DND-41 (cell line): ENCODE measurements around the gene RASA2.

Experiments
- ATAC-seq: fragments of 200-7000 bp; cut with Tn5 transposase; 3 replicates; pipeline ENCODE4 v1.9.1; 2021; ENCODE audit warnings: low read depth; ENCODE audit not compliant: insufficient read depth
- DNase-seq: peaks from one replicate; pipeline ENCODE4 v3.0.0-alpha.2; 2020
- H2AFZ ChIP-seq: 2 replicates; pipeline ENCODE4 v1.6.0; 2012; ENCODE audit warnings: low read depth, low read length
- H3K27ac ChIP-seq: 2 replicates; pipeline ENCODE4 v1.5.1; 2012; ENCODE audit warnings: low read length, inconsistent platforms
- H3K27me3 ChIP-seq: fragments of 200-600 bp; sonication (generic); 2 replicates; pipeline ENCODE4 v1.6.0; 2012; ENCODE audit warnings: low read length, mild to moderate bottlenecking, inconsistent platforms; ENCODE audit not compliant: insufficient read depth, poor library complexity
- H3K36me3 ChIP-seq: 2 replicates; pipeline ENCODE4 v1.5.1; 2012; ENCODE audit warnings: low read length, inconsistent platforms; ENCODE audit not compliant: insufficient read depth
- H3K4me1 ChIP-seq: 2 replicates; pipeline ENCODE4 v1.5.1; 2012; ENCODE audit warnings: mild to moderate bottlenecking, low read length; ENCODE audit not compliant: insufficient read depth
- H3K4me2 ChIP-seq: 2 replicates; pipeline ENCODE4 v1.6.0; 2012; ENCODE audit warnings: mild to moderate bottlenecking, moderate library complexity, low read length, inconsistent platforms; ENCODE audit not compliant: insufficient read depth
- H3K4me3 ChIP-seq, 2 experiments: fragments of 200-600 bp in 1 of 2; shearing (Covaris generic) in 1 of 2; 2 replicates each; pipeline ENCODE4 v1.5.1; 2012 to 2016; ENCODE audit warnings: inconsistent platforms in 2 of 2, low read length in 2 of 2, mild to moderate bottlenecking in 2 of 2, low read depth in 1 of 2, moderate library complexity in 1 of 2
- H3K79me2 ChIP-seq: 2 replicates; pipeline ENCODE4 v1.6.0; 2012; ENCODE audit warnings: low read length, inconsistent platforms; ENCODE audit not compliant: insufficient read depth
- H3K9ac ChIP-seq: 2 replicates; pipeline ENCODE4 v1.6.0; 2012; ENCODE audit warnings: low read depth, mild to moderate bottlenecking, inconsistent platforms, low read length, moderate library complexity
- H3K9me3 ChIP-seq: 2 replicates; pipeline ENCODE4 v1.5.1; 2012; ENCODE audit warnings: low read length, moderate library complexity, mild to moderate bottlenecking, inconsistent platforms; ENCODE audit not compliant: insufficient read depth, severe bottlenecking
- H4K20me1 ChIP-seq: 2 replicates; pipeline ENCODE4 v1.6.0; 2012; ENCODE audit warnings: low read length; ENCODE audit not compliant: insufficient read depth
- CTCF ChIP-seq: IDR thresholded peaks from 2 replicates; pipeline ENCODE4 v1.5.1; 2012; ENCODE audit warnings: borderline replicate concordance, low read length, moderate library complexity, mild to moderate bottlenecking; ENCODE audit not compliant: poor library complexity, severe bottlenecking; ENCODE audit errors: extremely low read depth
- EZH2 ChIP-seq: IDR thresholded peaks from 3 replicates; pipeline ENCODE4 v1.6.1; 2012; ENCODE audit warnings: borderline replicate concordance, low read depth, mild to moderate bottlenecking, moderate library complexity, low read length, inconsistent platforms; ENCODE audit not compliant: severe bottlenecking

RASA2 gene

GRCh38 chr3:141644931-141645330, 158.1 kb downstream of the RASA2 start:
- Histone ChIP-seq H2AFZ (no peak overlapping the region), H3K4me3 (no peak overlapping the region), H3K27ac (no peak overlapping the region), H3K4me2 (no peak overlapping the region), H3K4me1 (no peaks in the 10 kb centered on the region), H4K20me1 (no peaks in the 10 kb centered on the region), H3K9me3 (no peaks in the 10 kb centered on the region), H3K9ac (no peak overlapping the region), H3K27me3 (no peaks in the 10 kb centered on the region), H3K79me2 (no peaks in the 10 kb centered on the region), H3K36me3 (no peaks in the 10 kb centered on the region)
- DNase-seq = peak; percentile 56
- peak; percentile 69 for ATAC-seq
- TF ChIP-seq EZH2 (no peak), CTCF (peak; percentile 75)

- no peaks in the 10 kb centered on the region for H3K9me3 ChIP-seq
- H4K20me1 ChIP-seq = no peaks in the 10 kb centered on the region
- no peaks in the 10 kb centered on the region for H3K27me3 ChIP-seq
- H3K4me2 ChIP-seq = no peak overlapping the region
- no peak overlapping the region for H3K27ac ChIP-seq
- no peaks in the 10 kb centered on the region for H3K36me3 ChIP-seq
- H3K4me1 ChIP-seq = no peaks in the 10 kb centered on the region
- TF ChIP-seq EZH2 (no peak), CTCF (no peak)
- ATAC-seq (peak; percentile 62), DNase-seq (no peak)
- no peak overlapping the region for H3K4me3 ChIP-seq
- H3K79me2 ChIP-seq = no peaks in the 10 kb centered on the region
- H3K9ac ChIP-seq = no peak overlapping the region
- H2AFZ ChIP-seq = peak overlapping the region; percentile 53; the same call in 1 of the 2 replicates
Measured at GRCh38 chr3:141646760-141647561, 160.1 kb downstream of the RASA2 start.

- no peak for TF ChIP-seq CTCF
- TF ChIP-seq EZH2 = no peak
- no peaks in the 10 kb centered on the region for H3K36me3 ChIP-seq
- ATAC-seq = no peak
Measured at GRCh38 chr3:141647562-141647915, 160.7 kb downstream of the RASA2 start.

More at GRCh38 chr3:141647562-141647915, 160.7 kb downstream of the RASA2 start:
- Histone ChIP-seq H3K27me3 (no peaks in the 10 kb centered on the region), H3K9ac (no peak overlapping the region), H3K9me3 (no peaks in the 10 kb centered on the region), H2AFZ (no peak overlapping the region), H4K20me1 (no peaks in the 10 kb centered on the region), H3K4me2 (no peak overlapping the region), H3K4me3 (no peak overlapping the region), H3K27ac (no peak overlapping the region), H3K4me1 (no peaks in the 10 kb centered on the region), H3K79me2 (no peaks in the 10 kb centered on the region)
- no peak for DNase-seq
